CD1c-positive myeloid dendritic cell (primary cell): ENCODE measurements around the gene RANBP6.
"Not testable (repeated sequence)": the region's sequence is repeated elsewhere in the genome, so short reads cannot be mapped to it uniquely, and the experiment has no call there.

Experiments
- DNase-seq: peaks from one replicate; pipeline ENCODE4 v3.0.0-alpha.2; 2016; ENCODE audit errors: extremely low spot score

RANBP6 gene

DNA sequence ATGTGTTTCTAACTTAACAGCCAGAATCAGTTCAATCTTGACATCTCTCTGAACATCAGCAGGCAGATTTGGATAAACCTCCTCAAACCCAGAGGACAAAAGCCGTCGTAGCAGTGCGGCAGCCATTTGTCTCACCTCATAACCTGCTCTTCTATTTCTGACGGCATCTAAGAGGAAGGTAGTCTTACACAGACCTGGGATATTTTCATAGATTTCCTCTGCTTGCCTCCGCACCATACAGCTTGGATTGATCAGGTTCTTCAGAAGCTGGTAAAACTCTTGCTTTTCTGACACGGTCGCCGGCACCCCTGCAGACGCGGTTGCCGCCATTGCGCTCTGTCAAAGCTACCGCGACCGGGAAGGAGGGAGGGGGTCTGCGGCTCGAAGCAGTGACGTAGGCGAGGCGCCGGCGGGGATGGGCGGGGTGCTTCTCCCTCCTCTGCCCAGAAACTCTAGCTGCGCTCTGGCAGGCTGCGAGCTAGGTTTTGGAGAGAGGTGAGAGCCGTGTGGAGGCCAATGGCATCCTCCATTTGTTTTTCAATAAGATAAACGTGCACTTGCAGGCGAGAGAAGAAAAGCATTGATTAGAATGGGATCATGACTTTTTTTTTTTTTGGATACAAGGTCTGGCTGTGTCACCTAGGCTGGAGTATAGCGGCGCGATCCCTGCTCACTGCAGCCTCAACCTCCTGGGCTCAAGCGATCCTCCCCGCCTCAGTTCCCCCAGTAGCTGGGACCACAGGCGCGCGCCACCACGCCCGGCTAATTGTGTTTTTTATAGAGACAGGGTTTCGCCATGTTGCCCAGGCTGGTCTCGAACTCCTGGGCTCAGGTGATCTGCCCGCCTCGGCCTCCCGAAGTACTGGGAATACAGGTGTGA lies at the start of gene RANBP6:
TSS of gene RANBP6 (minus strand) at position 347 of the 880 bp plus-strand sequence. CDS start at position 330, 17 bp downstream.
- peak; percentile 91 for DNase-seq

DNA sequence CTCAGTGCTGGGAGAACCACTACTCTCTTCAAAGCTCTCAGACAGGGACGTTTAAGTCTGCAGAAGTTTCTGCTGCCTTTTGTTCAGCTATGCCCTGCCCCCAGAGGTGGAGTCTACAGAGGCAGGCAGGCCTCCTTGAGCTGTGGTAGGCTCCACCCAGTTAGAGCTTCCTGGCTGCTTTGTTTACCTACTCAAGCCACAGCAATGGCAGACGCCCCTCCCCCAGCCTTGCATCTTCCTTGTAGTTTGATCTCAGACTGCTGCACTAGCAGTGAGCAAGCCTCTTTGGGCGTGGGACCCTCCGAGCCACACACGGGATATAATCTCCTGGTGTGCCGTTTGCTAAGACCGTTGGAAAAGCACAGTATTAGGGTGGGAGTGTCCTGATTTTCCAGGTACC lies 47.7 kb upstream of the RANBP6 start:
- DNase-seq: not testable (repeated sequence)

DNA sequence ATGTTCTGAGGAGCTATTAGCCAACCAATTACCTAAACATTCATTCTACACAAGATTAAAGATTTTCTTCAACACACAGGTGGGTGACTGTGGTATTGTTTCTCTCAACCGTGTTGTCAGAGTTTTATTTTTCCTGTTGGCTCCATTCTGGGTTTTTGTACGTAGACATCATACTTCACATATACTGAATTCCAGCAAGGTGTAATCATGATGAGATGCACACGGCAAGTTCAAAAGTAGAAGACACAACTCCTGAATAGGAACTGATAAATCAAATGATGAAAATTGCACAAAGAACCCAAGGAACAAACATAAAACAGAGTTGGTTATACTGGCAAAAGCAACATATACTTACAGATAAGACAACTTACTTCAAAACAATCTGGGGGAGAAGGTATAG lies 40.2 kb upstream of the RANBP6 start:
- DNase-seq: no peak

DNA sequence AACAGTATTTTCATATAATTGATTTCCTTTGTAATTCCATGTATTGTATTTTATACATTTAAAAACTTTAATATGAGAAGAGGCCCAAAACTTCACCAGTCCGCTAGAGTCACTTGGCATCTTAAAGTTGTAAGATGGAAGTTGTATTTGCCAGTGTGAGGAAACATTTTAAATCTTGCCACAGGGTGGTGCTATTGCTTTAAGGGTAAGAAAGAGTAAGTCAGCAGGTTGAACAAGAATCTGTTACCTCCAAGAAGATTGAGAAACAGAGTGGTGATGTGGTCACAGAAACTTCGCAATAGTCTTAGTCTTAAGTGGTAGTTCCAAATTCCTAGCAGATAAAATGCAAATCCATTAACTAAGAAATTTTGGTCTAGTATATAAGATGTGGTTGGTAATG lies 39.8 kb upstream of the RANBP6 start:
- peak; percentile 82 for DNase-seq

DNA sequence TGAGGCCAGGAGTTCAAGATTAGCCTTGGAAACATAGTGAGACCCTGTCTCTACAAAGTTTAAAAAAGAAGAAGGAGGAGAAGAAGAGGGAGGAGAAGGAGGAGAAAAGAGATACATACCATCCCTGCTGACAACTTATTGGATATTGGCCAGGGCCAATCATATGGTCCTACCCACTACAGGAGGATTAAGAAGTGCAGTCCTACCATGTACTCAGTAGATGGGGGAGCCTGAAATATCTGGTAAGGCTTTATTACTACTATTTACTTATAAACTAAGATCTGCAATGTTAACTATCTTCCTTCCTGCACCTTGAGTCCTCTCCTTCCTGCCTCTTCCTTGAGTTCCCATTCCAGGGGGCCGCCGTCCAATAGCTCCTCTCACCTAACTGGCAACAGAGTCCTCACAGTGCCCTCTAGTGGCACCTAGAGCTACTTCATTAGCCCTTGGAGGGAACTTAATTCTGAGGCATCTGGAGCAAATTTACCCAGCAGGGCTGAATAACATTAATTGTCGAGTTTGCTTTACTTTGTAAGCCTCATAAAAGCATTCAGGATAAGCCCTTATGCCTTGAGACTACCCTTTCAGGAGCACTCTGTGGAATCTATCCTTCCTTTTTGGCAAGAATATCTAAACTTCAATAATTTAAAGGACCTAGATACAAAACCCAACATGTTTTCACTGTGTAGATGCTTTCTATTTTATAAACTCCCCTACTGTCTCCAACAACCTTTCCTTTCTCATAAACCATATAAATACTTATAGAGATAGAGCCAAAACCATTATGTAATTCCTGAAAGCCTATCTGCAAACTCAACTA lies 39.1 kb upstream of the RANBP6 start:
- peak; percentile 69 for DNase-seq

DNA sequence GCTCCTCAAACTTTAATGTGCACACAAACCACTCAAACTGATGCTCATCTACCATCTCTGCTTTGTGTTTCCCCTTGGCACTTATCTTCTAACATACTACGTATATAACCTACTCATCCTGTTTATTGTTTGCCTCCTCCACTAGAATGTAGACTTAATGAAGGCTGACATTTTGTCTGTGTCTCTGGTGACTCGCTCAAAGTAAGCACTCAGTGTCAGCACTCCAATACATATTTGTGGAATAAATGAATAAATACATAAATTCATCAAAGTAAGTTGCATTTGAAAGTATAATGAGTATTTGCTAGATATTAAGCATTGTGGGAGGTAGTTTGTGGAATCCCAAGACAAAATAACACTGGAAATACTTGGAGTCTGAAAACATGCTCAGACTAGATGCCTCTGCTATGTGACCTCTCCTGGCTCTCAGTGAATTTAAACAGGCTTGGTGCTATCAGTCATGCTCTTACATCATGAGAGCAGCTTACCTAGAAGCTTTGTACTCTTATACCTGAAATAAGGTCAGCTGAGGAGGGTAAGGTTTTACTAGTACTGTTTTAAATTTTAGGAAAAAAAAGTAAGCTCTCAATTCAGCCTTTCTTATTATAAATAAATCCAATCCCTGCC lies 37.0 kb upstream of the RANBP6 start:
- no peak for DNase-seq

DNA sequence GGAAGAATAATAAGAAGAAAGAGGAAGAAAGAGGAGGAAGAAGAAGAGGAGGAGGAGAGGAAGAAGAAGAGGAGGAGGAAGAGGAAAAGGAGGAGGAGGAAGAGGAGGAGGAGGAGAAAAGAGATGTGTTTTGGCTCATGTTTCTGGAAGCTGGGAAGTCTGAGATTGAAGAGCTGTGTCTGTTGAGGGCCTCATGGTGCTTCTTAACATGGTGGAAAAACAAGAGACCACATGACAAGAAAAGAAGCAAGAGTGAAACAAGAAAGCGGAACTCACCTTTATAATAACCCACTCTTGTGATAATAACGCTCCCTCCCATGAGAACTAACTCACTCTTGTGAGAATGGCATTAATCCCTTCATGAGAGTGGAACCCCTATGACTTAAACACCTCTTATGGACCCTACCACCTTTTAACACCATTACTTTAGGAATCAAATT lies 36.1 kb upstream of the RANBP6 start:
- no peak for DNase-seq

DNA sequence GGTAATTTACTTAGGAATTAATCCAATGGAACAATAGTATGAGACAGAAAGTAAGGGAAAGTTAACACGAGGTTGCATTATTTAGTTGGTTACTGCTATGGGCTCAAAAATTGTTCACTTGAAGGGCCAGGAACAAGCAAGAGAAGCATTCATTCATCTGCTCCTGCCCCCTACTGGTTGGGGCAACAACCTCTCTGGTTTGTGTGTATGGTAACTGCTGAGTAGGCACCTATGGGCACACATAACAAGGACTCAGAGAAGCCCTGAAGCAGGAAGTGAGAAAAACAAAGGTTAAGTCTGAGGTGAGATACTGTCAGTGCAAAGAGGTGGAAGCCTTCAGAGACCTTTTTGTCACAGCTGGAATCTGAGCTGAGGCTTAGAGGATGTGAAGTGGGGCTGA lies 34.4 kb upstream of the RANBP6 start:
- DNase-seq: peak; percentile 45

DNA sequence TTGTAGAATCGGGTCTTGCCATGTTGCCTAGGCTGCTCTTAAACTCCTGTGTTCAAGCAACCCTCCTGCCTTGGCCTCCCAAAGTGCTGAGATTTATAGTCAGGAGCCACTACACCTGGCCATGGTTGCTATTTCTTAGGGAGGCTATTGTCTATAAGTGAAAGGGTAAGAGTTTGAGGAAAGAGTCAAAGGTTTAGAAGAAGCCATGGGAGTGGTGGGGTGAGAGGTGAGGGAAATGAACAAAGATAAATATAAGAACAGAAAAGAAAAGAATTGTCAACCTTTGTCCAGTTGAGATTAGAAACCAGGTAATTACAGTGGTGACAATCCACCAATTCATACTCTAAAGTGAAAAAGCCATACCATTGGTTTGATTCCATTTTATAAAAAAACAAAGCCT lies 32.6 kb upstream of the RANBP6 start:
- DNase-seq: no peak

DNA sequence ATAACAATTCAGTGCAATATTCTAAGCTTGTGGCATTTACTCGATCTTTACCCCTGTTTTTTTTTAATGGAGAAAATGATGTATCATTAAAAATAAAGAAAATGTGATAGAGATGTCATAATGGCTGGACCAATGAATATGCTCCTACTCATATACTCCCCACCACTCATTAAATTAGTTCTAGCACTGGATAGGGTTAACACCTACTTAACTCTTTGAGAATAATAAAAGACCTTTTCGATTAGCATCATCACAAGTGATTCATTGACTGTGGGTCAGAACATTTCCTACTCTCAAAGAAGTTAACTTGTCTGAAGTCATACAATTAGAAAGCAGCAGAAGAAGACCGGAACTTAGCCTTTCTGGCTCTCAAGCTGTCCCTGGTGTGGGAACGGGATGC lies 31.6 kb upstream of the RANBP6 start:
- DNase-seq: no peak

DNA sequence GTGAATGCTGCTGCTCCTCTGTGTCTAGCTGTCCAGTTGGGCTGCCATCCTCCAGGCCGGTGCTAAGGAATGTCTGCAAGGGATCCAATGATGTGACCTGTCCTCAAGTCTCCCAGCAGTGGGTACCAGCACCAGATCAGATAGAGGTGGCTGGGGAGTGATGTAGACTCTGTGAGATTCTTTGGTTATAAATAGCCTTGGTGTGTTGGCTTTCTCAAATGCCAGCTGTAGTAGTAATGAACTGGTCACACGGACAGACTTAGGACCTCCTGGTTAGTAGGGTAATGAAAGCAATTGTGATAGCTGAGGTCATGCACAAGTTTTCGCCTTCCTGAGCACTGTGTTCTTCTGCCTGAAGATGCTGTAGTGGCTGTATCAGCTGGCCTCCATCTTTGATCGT lies 29.9 kb upstream of the RANBP6 start:
- no peak for DNase-seq

DNA sequence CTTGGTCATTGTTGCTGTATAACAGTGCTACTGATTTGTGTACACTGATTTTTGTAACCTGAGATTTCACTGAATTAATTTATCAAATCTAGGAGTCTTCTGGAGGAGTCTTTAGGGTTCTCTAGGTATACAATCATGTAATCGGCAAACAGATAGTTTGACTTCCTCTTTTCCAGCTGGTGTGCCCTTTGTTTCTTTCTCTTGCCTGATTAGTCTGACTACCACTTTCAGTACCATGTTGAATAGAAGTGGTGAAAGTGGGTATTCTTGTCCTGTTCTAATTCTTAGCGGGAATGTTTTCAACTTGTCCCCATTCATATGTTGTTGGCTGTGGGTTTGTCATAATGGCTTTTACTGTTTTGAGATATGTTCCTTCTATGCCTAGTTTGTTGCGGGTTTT lies 24.7 kb upstream of the RANBP6 start:
- no peak for DNase-seq

DNA sequence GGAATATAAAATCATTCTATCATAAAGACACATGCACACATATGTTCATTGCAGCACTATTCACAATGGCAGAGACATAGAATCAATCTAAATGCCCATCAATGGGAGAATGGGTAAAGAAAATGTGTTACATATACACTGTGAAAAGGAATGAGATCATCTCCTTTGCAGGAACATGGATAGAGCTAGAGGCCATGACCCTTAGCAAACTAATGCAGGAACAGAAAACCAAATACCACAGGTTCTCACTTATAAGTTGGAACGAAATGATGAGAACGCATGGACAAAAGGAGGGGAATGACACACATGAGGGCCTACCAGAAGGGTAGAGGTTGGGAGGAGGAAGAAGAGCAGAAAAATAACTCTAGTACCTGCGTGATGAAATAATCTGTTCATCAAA lies 21.0 kb upstream of the RANBP6 start:
- no peak for DNase-seq

DNA sequence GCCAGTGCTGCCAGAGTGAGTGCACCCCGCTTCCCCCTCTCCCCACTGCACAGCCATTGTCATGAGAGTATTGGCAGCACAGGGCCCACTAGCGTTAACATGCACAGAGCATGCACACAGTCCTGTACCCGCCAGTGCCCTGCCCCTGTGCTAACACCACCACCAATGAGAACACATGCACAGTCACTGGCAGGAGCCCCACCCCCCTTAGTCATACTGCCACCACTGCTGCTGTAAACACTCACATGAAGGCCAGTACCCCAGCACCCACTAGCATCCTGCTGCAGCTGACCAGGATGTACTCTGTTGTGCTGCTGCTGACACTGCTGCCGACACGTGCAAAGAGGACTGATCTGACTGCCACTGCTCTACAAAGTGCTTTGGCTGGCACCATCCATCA lies 19.5 kb upstream of the RANBP6 start:
- no peak for DNase-seq

DNA sequence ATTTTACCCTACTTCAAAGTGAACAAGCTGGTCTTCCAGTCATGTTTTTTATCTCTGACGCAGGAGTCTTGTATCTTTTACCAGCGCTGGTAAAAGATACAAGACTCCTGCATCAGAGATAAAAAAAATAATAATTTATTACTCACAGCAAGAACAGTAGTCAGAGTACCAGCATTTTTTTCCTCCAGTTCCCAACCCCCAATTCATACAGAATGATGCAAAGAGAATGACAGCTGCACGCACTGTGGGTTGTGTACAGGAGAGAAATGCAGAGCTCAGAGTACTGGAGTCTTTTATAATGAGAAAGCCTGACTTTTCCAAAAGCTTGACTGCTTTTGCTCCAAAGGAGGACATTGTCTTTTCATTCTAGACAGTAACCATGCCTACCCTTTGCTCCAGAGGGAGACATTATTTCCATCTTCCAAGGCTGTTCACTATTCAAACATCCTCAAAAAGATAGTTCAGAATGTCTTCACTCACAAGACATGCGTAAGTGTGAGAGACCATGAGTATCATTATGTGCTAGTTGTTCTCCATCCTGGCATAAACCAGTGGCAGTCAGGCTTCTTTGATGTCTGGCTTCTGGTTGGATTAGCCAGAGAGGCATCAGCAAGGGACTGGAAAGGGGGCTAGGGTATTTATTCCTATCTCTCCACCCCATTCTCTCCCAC lies 14.3 kb upstream of the RANBP6 start:
- DNase-seq: no peak

DNA sequence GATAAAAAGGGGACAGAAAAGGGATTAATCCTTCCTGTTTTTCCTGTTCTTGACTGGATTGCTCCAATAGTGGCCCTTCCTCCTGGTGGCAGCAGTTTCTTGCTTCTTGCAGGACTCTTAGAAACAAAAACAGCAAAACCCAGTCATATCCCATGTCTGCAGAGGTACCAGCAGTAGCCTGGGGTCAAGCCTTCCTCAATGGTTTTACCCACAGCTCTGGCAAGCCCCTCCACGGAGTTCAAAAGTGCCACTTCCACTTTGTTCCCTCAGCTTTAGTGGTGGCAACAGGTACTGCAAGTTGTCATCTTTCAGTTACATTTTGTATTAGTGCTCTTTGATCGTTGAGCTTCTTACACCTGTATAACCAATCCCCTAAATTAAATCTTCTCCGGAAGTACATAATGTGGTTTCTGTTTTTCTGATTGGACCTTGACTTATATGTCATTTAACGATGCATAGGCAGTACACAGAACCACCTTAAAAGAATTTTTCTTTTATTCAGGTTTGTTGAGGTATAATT lies 8.7 kb upstream of the RANBP6 start:
- DNase-seq: peak; percentile 47

DNA sequence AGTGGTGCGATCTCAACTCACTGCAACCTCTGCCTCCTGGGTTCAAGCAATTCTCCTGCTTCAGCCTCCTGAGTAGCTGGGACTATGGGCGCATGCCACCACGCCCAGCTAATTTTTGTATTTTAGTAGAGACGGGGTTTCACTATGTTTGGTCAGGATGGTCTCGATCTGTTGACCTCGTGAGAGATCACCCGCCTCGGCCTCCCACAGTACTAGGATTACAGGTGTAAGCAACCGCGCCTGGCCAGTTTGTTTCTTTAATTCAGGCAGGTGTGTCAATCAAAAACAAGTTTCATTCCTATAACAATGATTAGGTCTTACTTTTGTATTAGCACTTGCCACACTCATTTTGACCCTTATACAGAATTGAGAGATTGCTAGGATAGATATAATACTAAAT lies 1.6 kb upstream of the RANBP6 start:
- not testable (repeated sequence) for DNase-seq

DNA sequence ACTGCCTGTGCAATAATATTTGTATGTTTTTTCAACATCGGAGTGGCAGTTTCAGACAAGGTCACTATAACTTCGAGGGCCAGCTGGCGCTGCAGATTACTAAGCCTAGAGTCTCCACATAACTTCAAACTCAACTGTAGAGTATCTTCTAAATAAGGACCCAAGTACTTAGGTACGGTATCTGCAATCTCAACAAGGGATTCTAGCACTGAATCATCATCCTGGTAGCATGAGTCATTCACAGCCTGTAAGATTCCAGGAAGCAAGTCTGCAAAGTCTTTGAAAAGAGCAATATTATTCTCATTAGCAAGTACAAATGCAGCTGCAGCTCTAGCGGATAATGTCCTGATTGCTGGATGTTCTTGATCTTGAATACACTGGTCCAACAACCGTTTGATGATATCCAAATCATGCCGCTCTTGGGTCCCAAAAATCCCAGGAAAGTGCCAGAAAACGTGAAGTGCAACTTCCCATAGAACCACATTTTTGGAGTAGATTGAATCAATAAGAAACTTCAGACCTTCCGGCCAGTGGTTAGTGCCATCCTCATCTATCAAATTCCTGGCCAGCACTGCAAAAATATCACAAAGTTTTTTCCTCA lies 654 bp downstream of the RANBP6 start:
- DNase-seq: peak; percentile 40

DNA sequence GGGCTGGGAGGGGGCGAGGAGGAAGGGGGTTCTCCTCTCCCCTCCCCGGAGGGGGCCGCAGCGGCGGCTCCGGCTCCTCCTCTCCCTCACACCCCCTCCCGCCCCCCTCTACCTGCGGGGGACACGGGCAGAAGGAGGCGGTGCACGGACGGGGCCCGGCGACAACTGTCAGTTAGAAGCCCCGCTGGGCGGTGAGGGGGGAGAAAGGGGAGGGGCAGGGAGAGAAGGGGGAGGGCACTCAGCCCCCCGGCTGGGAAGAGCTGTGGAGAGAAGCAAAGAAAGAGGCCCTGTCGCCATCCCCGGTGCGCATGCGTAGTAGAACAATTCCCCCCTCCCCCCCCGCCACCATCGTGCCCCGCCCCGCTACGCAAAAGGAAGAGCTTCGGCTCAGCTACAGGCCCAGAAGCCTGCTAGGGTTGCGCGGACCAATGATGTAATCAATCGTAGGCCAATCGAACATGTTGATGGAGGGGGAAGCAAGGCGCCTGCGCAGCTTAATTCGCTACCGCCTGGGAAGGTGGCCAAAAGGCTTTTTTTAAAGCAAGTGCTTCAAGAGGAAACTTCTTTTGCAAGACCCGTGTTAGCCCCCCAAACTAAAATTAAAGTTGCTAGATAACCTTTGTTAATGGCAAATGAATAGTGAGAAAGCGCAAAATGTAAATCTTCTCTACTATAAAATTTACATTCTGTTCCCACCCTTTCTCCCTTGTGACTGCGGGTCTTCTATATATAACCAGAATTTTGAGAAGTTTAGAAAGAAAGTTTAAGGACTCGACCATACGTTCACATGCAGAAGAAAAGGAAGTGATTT lies 7.0 kb downstream of the RANBP6 start:
- peak; percentile 98 for DNase-seq

DNA sequence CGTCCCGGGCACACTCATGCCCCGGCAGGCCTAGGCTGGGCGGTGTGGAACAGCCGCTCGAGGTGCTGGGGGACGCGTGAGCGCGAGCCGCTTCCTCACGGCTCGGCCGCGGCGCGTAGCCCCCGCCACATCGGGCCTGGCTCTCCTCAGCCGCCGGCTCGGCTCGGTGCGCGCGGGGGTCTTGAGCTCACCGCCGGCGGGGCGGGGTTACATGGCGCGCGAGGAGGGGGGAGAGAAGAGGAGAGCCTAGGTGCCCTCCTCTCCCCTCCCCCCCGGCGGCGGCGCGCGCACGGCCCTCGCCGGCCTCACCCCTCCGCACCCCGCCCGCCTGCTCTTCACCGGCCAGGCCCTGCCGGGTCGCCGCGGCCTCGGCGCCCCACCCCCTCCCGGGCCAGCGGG lies 7.7 kb downstream of the RANBP6 start:
- DNase-seq: peak; percentile 67
